ENCODE measurements around the gene NUP210. TPM values are rescaled to one million over a fixed set of nuclear protein-coding genes. Genes with fewer than 3 reads are reported as not detected.

NUP210 gene
- total and polyA plus RNA-seq, 5 experiments from 2014 or later, result 37.3 to 150 (median 82.7) TPM

GRCh38 chr3:13323822-13324221 lies 96.3 kb downstream of the NUP210 start:
- H3K4me3 Mint-ChIP-seq, result no peak overlapping the region
- H3K9me3 Mint-ChIP-seq, result no peaks in the 10 kb centered on the region
- H3K36me3 Mint-ChIP-seq, result peaks cover 0 to 93% (median 13%) of the 10 kb centered on the region in 3 donors
- POLR2A ChIA-PET, result interaction anchor here (1.5 to 1.8 kb wide), 2 partner anchors 8 to 128 kb away, joined by 3 to 5 read pairs; no protein-coding TSS in a partner anchor
- no peaks in the 10 kb centered on the region for H3K27me3 Mint-ChIP-seq
- peaks cover 0 to 1% (median 0%) of the 10 kb centered on the region in 4 donors for H3K4me1 Mint-ChIP-seq
- no peak for ATAC-seq
- DNase-seq, result no peak
- H3K27ac Mint-ChIP-seq, result peak overlapping the region in 2 of 10 donors; percentile 47 to 66

GRCh38 chr3:13322324-13322723 lies 97.8 kb downstream of the NUP210 start:
- POLR2A ChIA-PET, result no interaction called here
- Mint-ChIP-seq H3K4me1 (peaks cover 0 to 1% (median 0%) of the 10 kb centered on the region in 4 donors), H3K9me3 (no peaks in the 10 kb centered on the region), H3K36me3 (peaks cover 4 to 97% (median 14%) of the 10 kb centered on the region in 3 donors), H3K27ac (peak overlapping the region in 4 of 10 donors; percentile 20 to 40 (median 32)), H3K27me3 (no peaks in the 10 kb centered on the region), H3K4me3 (no peak overlapping the region)
- no peak for ATAC-seq
- DNase-seq, result no peak

GRCh38 chr3:13319564-13320220 lies 100.4 kb downstream of the NUP210 start:
- Mint-ChIP-seq H3K4me3 (no peak overlapping the region), H3K9me3 (no peaks in the 10 kb centered on the region), H3K27me3 (no peaks in the 10 kb centered on the region), H3K4me1 (peaks cover 0 to 2% (median 0%) of the 10 kb centered on the region in 4 donors), H3K36me3 (peaks cover 6 to 97% (median 18%) of the 10 kb centered on the region in 3 donors), H3K27ac (peak overlapping the region in 3 of 10 donors; percentile 6 to 69 (median 24))
- DNase-seq (no peak), ATAC-seq (no peak)
- POLR2A ChIA-PET, result no interaction called here

GRCh38 chr3:13318626-13319470 lies 101.3 kb downstream of the NUP210 start:
- Mint-ChIP-seq H3K36me3 (peaks cover 6 to 97% (median 18%) of the 10 kb centered on the region in 3 donors), H3K4me1 (peaks cover 0 to 5% (median 1%) of the 10 kb centered on the region in 4 donors), H3K27me3 (no peaks in the 10 kb centered on the region), H3K27ac (peak overlapping the region in 4 of 10 donors; percentile 15 to 71 (median 43)), H3K9me3 (no peaks in the 10 kb centered on the region), H3K4me3 (no peak overlapping the region)
- no peak for ATAC-seq
- no peak for DNase-seq
- POLR2A ChIA-PET, result no interaction called here

- H3K27me3 Mint-ChIP-seq, result no peaks in the 10 kb centered on the region
- H3K4me3 Mint-ChIP-seq, result no peak overlapping the region
- H3K27ac Mint-ChIP-seq, result peak overlapping the region in 6 of 10 donors; percentile 24 to 82 (median 48)
- POLR2A ChIA-PET, result no interaction called here
- ATAC-seq (no peak), DNase-seq (no peak)
- H3K9me3 Mint-ChIP-seq, result no peaks in the 10 kb centered on the region
- H3K4me1 Mint-ChIP-seq, result peaks cover 0 to 5% (median 1%) of the 10 kb centered on the region in 4 donors
- H3K36me3 Mint-ChIP-seq, result peaks cover 6 to 96% (median 19%) of the 10 kb centered on the region in 3 donors
Measured at GRCh38 chr3:13317596-13318320, 102.4 kb downstream of the NUP210 start.

GRCh38 chr3:13316603-13317002 lies 103.5 kb downstream of the NUP210 start:
- Mint-ChIP-seq H3K36me3 (peaks cover 6 to 85% (median 12%) of the 10 kb centered on the region in 3 donors), H3K27ac (peak overlapping the region in 1 of 10 donors; percentile 18), H3K4me1 (peaks cover 0 to 5% (median 1%) of the 10 kb centered on the region in 4 donors), H3K9me3 (no peaks in the 10 kb centered on the region), H3K27me3 (no peaks in the 10 kb centered on the region), H3K4me3 (no peak overlapping the region)
- no peak for ATAC-seq
- no peak for DNase-seq
- POLR2A ChIA-PET, result interaction anchor here (1.1 kb wide), 1 partner anchor 7 kb away, joined by 3 read pairs; no protein-coding TSS in a partner anchor

GRCh38 chr3:13314877-13315276 lies 105.2 kb downstream of the NUP210 start:
- Mint-ChIP-seq H3K36me3 (peaks cover 6 to 68% (median 12%) of the 10 kb centered on the region in 3 donors), H3K9me3 (no peaks in the 10 kb centered on the region), H3K27me3 (no peaks in the 10 kb centered on the region), H3K27ac (peak overlapping the region in 2 of 10 donors; percentile 71 to 82), H3K4me3 (no peak overlapping the region), H3K4me1 (peaks cover 0 to 5% (median 1%) of the 10 kb centered on the region in 4 donors)
- DNase-seq, result peak in 1 of 10 donors; percentile 53
- POLR2A ChIA-PET, result no interaction called here
- no peak for ATAC-seq

- POLR2A ChIA-PET, result no interaction called here
- H3K27me3 Mint-ChIP-seq, result no peaks in the 10 kb centered on the region
- no peak overlapping the region for H3K4me3 Mint-ChIP-seq
- peaks cover 0 to 5% (median 1%) of the 10 kb centered on the region in 4 donors for H3K4me1 Mint-ChIP-seq
- peaks cover 6 to 64% (median 10%) of the 10 kb centered on the region in 3 donors for H3K36me3 Mint-ChIP-seq
- peak overlapping the region in 2 of 10 donors; percentile 13 to 62 for H3K27ac Mint-ChIP-seq
- no peak for ATAC-seq
- H3K9me3 Mint-ChIP-seq, result no peaks in the 10 kb centered on the region
- peak in 1 of 10 donors; percentile 61 for DNase-seq
Measured at GRCh38 chr3:13313813-13314212, 106.3 kb downstream of the NUP210 start.

- peaks cover 4 to 13% (median 11%) of the 10 kb centered on the region in 4 donors for H3K4me1 Mint-ChIP-seq
- peaks cover 0 to 17% (median 5%) of the 10 kb centered on the region in 3 donors for H3K36me3 Mint-ChIP-seq
- H3K4me3 Mint-ChIP-seq, result no peak overlapping the region
- DNase-seq, result no peak
- no peaks in the 10 kb centered on the region for H3K9me3 Mint-ChIP-seq
- POLR2A ChIA-PET, result no interaction called here
- no peaks in the 10 kb centered on the region for H3K27me3 Mint-ChIP-seq
- peak overlapping the region in 5 of 10 donors; percentile 5 to 58 (median 36) for H3K27ac Mint-ChIP-seq
- ATAC-seq, result no peak
Measured at GRCh38 chr3:13309004-13309403, 111.1 kb downstream of the NUP210 start.

- POLR2A ChIA-PET, result no interaction called here
- no peak overlapping the region for H3K4me3 Mint-ChIP-seq
- peak overlapping the region in 8 of 10 donors; percentile 5 to 89 (median 48) for H3K27ac Mint-ChIP-seq
- peak in 5 of 10 donors; percentile 10 to 41 (median 32) for DNase-seq
- ATAC-seq, result peak; percentile 51 to 65
- peaks cover 4 to 13% (median 11%) of the 10 kb centered on the region in 4 donors for H3K4me1 Mint-ChIP-seq
- peaks cover 0 to 11% (median 2%) of the 10 kb centered on the region in 3 donors for H3K36me3 Mint-ChIP-seq
- no peaks in the 10 kb centered on the region for H3K27me3 Mint-ChIP-seq
- H3K9me3 Mint-ChIP-seq, result no peaks in the 10 kb centered on the region
Measured at GRCh38 chr3:13308380-13308801, 111.7 kb downstream of the NUP210 start.

GRCh38 chr3:13307041-13307440 lies 113.1 kb downstream of the NUP210 start:
- H3K36me3 Mint-ChIP-seq, result peaks cover 0 to 7% (median 0%) of the 10 kb centered on the region in 3 donors
- POLR2A ChIA-PET, result interaction anchor here (0.7 to 1.1 kb wide), 3 partner anchors 26 to 359 kb away, joined by 3 to 4 read pairs (median 4); no protein-coding TSS in a partner anchor
- no peaks in the 10 kb centered on the region for H3K9me3 Mint-ChIP-seq
- peak overlapping the region in 1 of 10 donors; percentile 29 for H3K27ac Mint-ChIP-seq
- H3K4me1 Mint-ChIP-seq, result peaks cover 4 to 13% (median 11%) of the 10 kb centered on the region in 4 donors
- DNase-seq (no peak), ATAC-seq (no peak)
- no peaks in the 10 kb centered on the region for H3K27me3 Mint-ChIP-seq
- no peak overlapping the region for H3K4me3 Mint-ChIP-seq

- no peak for ATAC-seq
- H3K9me3 Mint-ChIP-seq, result no peaks in the 10 kb centered on the region
- peak overlapping the region in 3 of 10 donors; percentile 14 to 85 (median 42) for H3K27ac Mint-ChIP-seq
- no peaks in the 10 kb centered on the region for H3K27me3 Mint-ChIP-seq
- H3K4me3 Mint-ChIP-seq, result no peak overlapping the region
- POLR2A ChIA-PET, result no interaction called here
- peaks cover 0 to 7% (median 0%) of the 10 kb centered on the region in 3 donors for H3K36me3 Mint-ChIP-seq
- no peak for DNase-seq
- peaks cover 8 to 13% (median 11%) of the 10 kb centered on the region in 4 donors for H3K4me1 Mint-ChIP-seq
Measured at GRCh38 chr3:13305623-13306022, 114.5 kb downstream of the NUP210 start.

All from naive thymus-derived CD8-positive, alpha-beta T cell (primary cell).